ENCODE results near the gene C12orf43. TPM values are rescaled to one million over a fixed set of nuclear protein-coding genes. Genes with fewer than 3 reads are reported as not detected.

C12orf43 gene
- total RNA-seq, 1 donor from 2014 or later: 12.8 TPM

- H3K9me3 ChIP-seq (ENCODE audit: low read depth): no peaks in the 10 kb centered on the region
- peaks cover 9% of the 10 kb centered on the region for H3K4me1 Mint-ChIP-seq
- H3K27ac ChIP-seq: no peak overlapping the region
- H3K27ac Mint-ChIP-seq: no peak overlapping the region
- no peaks in the 10 kb centered on the region for H4K20me1 ChIP-seq (ENCODE audit: low read depth)
- no peaks in the 10 kb centered on the region for H3F3A ChIP-seq (ENCODE audit: low read depth)
- no peak overlapping the region for H2AFZ ChIP-seq (replicated peaks)
- TF ChIP-seq EZH2phosphoT487 (IDR thresholded peaks at IDR 0.05): no peak
- TF ChIP-seq EZH2 (IDR thresholded peaks at IDR 0.05): no peak
- TF ChIP-seq CTCF (IDR thresholded peaks at IDR 0.05): no peak
- H3K27me3 ChIP-seq: no peaks in the 10 kb centered on the region
- no peaks in the 10 kb centered on the region for H3K4me1 ChIP-seq
- H3K4me3 Mint-ChIP-seq: no peak overlapping the region
- no peaks in the 10 kb centered on the region for H3K36me3 Mint-ChIP-seq
- H3K4me2 ChIP-seq: no peak overlapping the region
- no peak overlapping the region for H3K9ac ChIP-seq
- H3K36me3 ChIP-seq: no peaks in the 10 kb centered on the region
- DNase-seq (ENCODE audit: low spot score): no peak
- H3K9me3 Mint-ChIP-seq: no peaks in the 10 kb centered on the region
- H3K4me3 ChIP-seq: no peak overlapping the region
- peaks cover 14% of the 10 kb centered on the region for H3K27me3 Mint-ChIP-seq (ENCODE audit: insufficient read depth, low read depth)
- H3K79me2 ChIP-seq (ENCODE audit: low read depth): no peaks in the 10 kb centered on the region
These were observed 22.2 kb downstream of the C12orf43 start for GRCh38 chr12:120994059-120994458.

GRCh38 chr12:120993496-120993895 lies 22.8 kb downstream of the C12orf43 start:
- TF ChIP-seq CTCF (IDR thresholded peaks at IDR 0.05) (no peak), EZH2phosphoT487 (IDR thresholded peaks at IDR 0.05) (no peak), EZH2 (IDR thresholded peaks at IDR 0.05) (no peak)
- no peak for DNase-seq (ENCODE audit: low spot score)
- H3K27me3 ChIP-seq: no peaks in the 10 kb centered on the region
- H2AFZ ChIP-seq (replicated peaks): no peak overlapping the region
- H3K9me3 ChIP-seq (ENCODE audit: low read depth): no peaks in the 10 kb centered on the region
- no peaks in the 10 kb centered on the region for H3K9me3 Mint-ChIP-seq
- H3K4me2 ChIP-seq: no peak overlapping the region
- peaks cover 14% of the 10 kb centered on the region for H3K27me3 Mint-ChIP-seq (ENCODE audit: insufficient read depth, low read depth)
- no peak overlapping the region for H3K4me3 ChIP-seq
- H3K27ac Mint-ChIP-seq: no peak overlapping the region
- H3K4me3 Mint-ChIP-seq: no peak overlapping the region
- no peaks in the 10 kb centered on the region for H3K36me3 ChIP-seq
- no peaks in the 10 kb centered on the region for H3K4me1 ChIP-seq
- no peaks in the 10 kb centered on the region for H3K36me3 Mint-ChIP-seq
- no peaks in the 10 kb centered on the region for H4K20me1 ChIP-seq (ENCODE audit: low read depth)
- H3K27ac ChIP-seq: no peak overlapping the region
- peaks cover 7% of the 10 kb centered on the region for H3K4me1 Mint-ChIP-seq
- H3F3A ChIP-seq (ENCODE audit: low read depth): no peaks in the 10 kb centered on the region
- H3K9ac ChIP-seq: no peak overlapping the region
- no peaks in the 10 kb centered on the region for H3K79me2 ChIP-seq (ENCODE audit: low read depth)

GRCh38 chr12:120992989-120993388 lies 23.3 kb downstream of the C12orf43 start:
- H3K4me1 Mint-ChIP-seq: peaks cover 3% of the 10 kb centered on the region
- no peaks in the 10 kb centered on the region for H3K4me1 ChIP-seq
- TF ChIP-seq EZH2 (IDR thresholded peaks at IDR 0.05) (no peak), CTCF (IDR thresholded peaks at IDR 0.05) (no peak), EZH2phosphoT487 (IDR thresholded peaks at IDR 0.05) (no peak)
- H3K4me3 ChIP-seq: no peak overlapping the region
- H3K9me3 Mint-ChIP-seq: no peaks in the 10 kb centered on the region
- H2AFZ ChIP-seq (replicated peaks): no peak overlapping the region
- DNase-seq (ENCODE audit: low spot score): no peak
- no peaks in the 10 kb centered on the region for H3K9me3 ChIP-seq (ENCODE audit: low read depth)
- H3F3A ChIP-seq (ENCODE audit: low read depth): no peaks in the 10 kb centered on the region
- H3K36me3 ChIP-seq: no peaks in the 10 kb centered on the region
- H3K4me3 Mint-ChIP-seq: no peak overlapping the region
- no peaks in the 10 kb centered on the region for H4K20me1 ChIP-seq (ENCODE audit: low read depth)
- H3K27me3 ChIP-seq: no peaks in the 10 kb centered on the region
- H3K27ac ChIP-seq: no peak overlapping the region
- H3K9ac ChIP-seq: no peak overlapping the region
- no peaks in the 10 kb centered on the region for H3K79me2 ChIP-seq (ENCODE audit: low read depth)
- H3K27ac Mint-ChIP-seq: no peak overlapping the region
- H3K36me3 Mint-ChIP-seq: no peaks in the 10 kb centered on the region
- no peak overlapping the region for H3K4me2 ChIP-seq
- H3K27me3 Mint-ChIP-seq (ENCODE audit: insufficient read depth, low read depth): peaks cover 11% of the 10 kb centered on the region
